Effector memory CD4-positive, alpha-beta T cell (primary cell): ENCODE measurements around the gene PTPRN2.

ENCODE experiments used
- DNase-seq, 3 donors: peaks; one replicate each; pipeline ENCODE4 v3.0.0-alpha.2; 2020
- H3K27ac ChIP-seq: 2 replicates; pipeline ENCODE4 v1.7.0; 2013; ENCODE audit warnings: mild to moderate bottlenecking, low read length, moderate library complexity; ENCODE audit not compliant: insufficient read depth, poor library complexity, severe bottlenecking
- H3K27me3 ChIP-seq: replicated peaks from 2 replicates; pipeline ENCODE4 v1.7.0; 2013; ENCODE audit warnings: mild to moderate bottlenecking, low read length; ENCODE audit not compliant: insufficient read depth, control insufficient read depth, poor library complexity, severe bottlenecking
- H3K36me3 ChIP-seq: 2 replicates; pipeline ENCODE4 v1.7.0; 2013; ENCODE audit warnings: mild to moderate bottlenecking, low read length, moderate library complexity; ENCODE audit not compliant: control insufficient read depth, insufficient read depth
- H3K4me1 ChIP-seq: 2 replicates; pipeline ENCODE4 v1.7.0; 2013; ENCODE audit warnings: low read length, mild to moderate bottlenecking; ENCODE audit not compliant: control insufficient read depth, insufficient read depth, poor library complexity, severe bottlenecking
- H3K4me3 ChIP-seq: 2 replicates; pipeline ENCODE4 v1.7.0; 2013; ENCODE audit warnings: low read length, low read depth, mild to moderate bottlenecking; ENCODE audit not compliant: insufficient read depth, poor library complexity, severe bottlenecking
- H3K9me3 ChIP-seq: 2 replicates; pipeline ENCODE4 v1.7.0; 2013; ENCODE audit warnings: mild to moderate bottlenecking, low read length, moderate library complexity; ENCODE audit not compliant: control insufficient read depth

Gene PTPRN2

DNA sequence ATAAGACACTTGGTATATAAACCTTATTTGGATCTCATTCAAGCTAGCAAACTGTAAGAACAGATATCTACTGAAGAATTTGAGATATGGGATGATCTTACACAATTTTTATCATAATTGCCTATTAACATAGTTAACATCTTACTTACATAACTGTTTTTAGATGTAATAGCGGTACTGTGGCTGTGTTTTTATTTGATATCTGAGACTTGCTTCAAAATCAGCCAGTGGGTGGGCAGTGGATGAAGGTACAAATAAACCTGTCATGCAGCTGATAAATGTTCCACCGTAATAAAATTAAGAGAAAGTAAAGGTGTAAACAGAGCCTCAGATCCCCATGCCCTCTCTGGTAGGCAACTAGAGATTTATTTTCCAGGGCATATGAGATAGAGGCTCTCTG lies 28.4 kb upstream of the PTPRN2 start:
- H3K27ac ChIP-seq: no peak overlapping the region
- H3K36me3 ChIP-seq: no peaks in the 10 kb centered on the region
- H3K9me3 ChIP-seq: no peaks in the 10 kb centered on the region
- DNase-seq: no peak
- no peak overlapping the region for H3K4me3 ChIP-seq
- H3K27me3 ChIP-seq: no peaks in the 10 kb centered on the region
- no peaks in the 10 kb centered on the region for H3K4me1 ChIP-seq

- Histone ChIP-seq H3K27me3 (no peaks in the 10 kb centered on the region), H3K9me3 (no peaks in the 10 kb centered on the region), H3K4me3 (no peak overlapping the region), H3K4me1 (no peaks in the 10 kb centered on the region), H3K27ac (no peak overlapping the region), H3K36me3 (no peaks in the 10 kb centered on the region)
- DNase-seq: no peak
These were observed 27.1 kb upstream of the PTPRN2 start for GRCh38 chr7:158614700-158615099.

GRCh38 chr7:158613481-158613880 lies 25.9 kb upstream of the PTPRN2 start:
- Histone ChIP-seq H3K27me3 (no peaks in the 10 kb centered on the region), H3K36me3 (no peaks in the 10 kb centered on the region), H3K4me1 (no peaks in the 10 kb centered on the region), H3K9me3 (no peaks in the 10 kb centered on the region), H3K27ac (no peak overlapping the region), H3K4me3 (no peak overlapping the region)
- DNase-seq: no peak

DNA sequence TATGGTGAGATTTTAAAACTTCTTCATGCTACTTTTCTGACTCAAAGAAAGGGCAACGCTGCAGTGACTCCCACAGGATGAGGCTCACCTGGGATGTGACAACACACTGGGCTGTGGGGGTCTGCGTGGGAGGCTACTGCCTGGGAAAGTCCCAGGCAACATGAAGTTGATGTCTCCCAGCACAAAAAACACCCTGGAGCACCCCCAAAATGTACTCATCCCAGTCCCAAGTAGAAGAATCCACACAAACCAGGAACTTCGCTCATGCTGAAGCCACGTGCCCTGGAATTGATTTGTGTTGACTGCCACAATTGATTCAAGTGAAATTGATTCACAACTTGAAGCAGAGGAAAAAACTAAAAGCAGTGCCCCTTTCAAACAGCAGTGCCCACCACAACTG lies 24.9 kb upstream of the PTPRN2 start:
- Histone ChIP-seq H3K27me3 (no peaks in the 10 kb centered on the region), H3K27ac (no peak overlapping the region), H3K4me1 (no peaks in the 10 kb centered on the region), H3K4me3 (no peak overlapping the region), H3K9me3 (no peaks in the 10 kb centered on the region), H3K36me3 (no peaks in the 10 kb centered on the region)
- no peak for DNase-seq

DNA sequence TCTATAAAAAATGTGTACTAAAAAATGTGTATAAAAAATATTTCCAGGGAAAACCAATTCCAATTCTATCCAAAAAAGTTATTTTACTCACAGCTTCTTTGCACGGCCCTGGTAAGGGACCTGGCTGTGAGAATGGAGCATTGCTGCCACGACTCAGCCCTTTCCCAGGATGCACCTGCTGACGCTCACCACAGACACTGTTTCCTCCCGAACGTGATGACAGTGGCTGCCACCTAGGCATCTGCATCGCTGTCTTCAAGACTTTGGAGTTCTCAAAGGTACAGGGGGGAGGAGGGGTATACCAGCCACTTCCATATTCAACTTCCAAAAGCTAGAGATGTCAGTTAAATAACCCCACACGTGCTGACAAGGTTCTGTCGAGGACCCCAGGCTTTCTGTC lies 23.9 kb upstream of the PTPRN2 start:
- Histone ChIP-seq H3K4me3 (no peak overlapping the region), H3K36me3 (no peaks in the 10 kb centered on the region), H3K27me3 (no peaks in the 10 kb centered on the region), H3K27ac (no peak overlapping the region), H3K4me1 (no peaks in the 10 kb centered on the region), H3K9me3 (no peaks in the 10 kb centered on the region)
- no peak for DNase-seq

GRCh38 chr7:158609313-158609974 lies 21.8 kb upstream of the PTPRN2 start:
- Histone ChIP-seq H3K27ac (no peak overlapping the region), H3K27me3 (no peaks in the 10 kb centered on the region), H3K4me1 (no peaks in the 10 kb centered on the region), H3K4me3 (no peak overlapping the region), H3K36me3 (no peaks in the 10 kb centered on the region), H3K9me3 (no peaks in the 10 kb centered on the region)
- DNase-seq: no peak

DNA sequence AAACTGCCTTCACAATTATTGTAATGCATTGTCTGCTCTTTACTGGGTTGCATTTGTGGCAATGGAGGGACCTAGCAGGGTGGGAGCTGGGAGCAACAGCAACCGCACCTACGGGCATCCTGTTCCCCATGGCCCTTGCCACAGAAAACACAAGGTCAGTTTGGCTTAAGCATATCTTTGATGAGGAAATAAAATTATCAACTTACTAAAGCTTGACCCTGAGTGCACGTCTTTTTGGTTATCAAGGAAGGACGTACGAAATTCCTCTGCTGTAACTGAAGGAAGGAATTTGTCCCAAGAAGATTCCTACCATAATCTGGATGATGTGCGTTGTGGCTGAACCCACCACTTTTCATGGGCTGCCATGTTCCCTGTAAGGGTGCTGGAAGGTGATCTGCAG lies 19.9 kb upstream of the PTPRN2 start:
- Histone ChIP-seq H3K4me1 (no peaks in the 10 kb centered on the region), H3K9me3 (no peaks in the 10 kb centered on the region), H3K4me3 (no peak overlapping the region), H3K27ac (no peak overlapping the region), H3K36me3 (no peaks in the 10 kb centered on the region), H3K27me3 (no peaks in the 10 kb centered on the region)
- DNase-seq: no peak

GRCh38 chr7:158606671-158607424 lies 19.2 kb upstream of the PTPRN2 start:
- no peak for DNase-seq
- Histone ChIP-seq H3K9me3 (no peaks in the 10 kb centered on the region), H3K4me3 (no peak overlapping the region), H3K27me3 (no peaks in the 10 kb centered on the region), H3K27ac (no peak overlapping the region), H3K36me3 (no peaks in the 10 kb centered on the region), H3K4me1 (no peaks in the 10 kb centered on the region)

GRCh38 chr7:158606129-158606528 lies 18.5 kb upstream of the PTPRN2 start:
- Histone ChIP-seq H3K27ac (no peak overlapping the region), H3K27me3 (no peaks in the 10 kb centered on the region), H3K9me3 (no peaks in the 10 kb centered on the region), H3K36me3 (no peaks in the 10 kb centered on the region), H3K4me3 (no peak overlapping the region), H3K4me1 (no peaks in the 10 kb centered on the region)
- DNase-seq: no peak
